HepG2 (cell line): ENCODE results near the gene S100A9.

Experiments used
- CHD4 ChIP-seq: fragments of 200-600 bp; sonication (generic); IDR thresholded peaks from 2 replicates; pipeline ENCODE4 v1.7.0; 2017; ENCODE audit warnings: mild to moderate bottlenecking, low read length, borderline replicate concordance
- ETS1 ChIP-seq: sonication (generic); formaldehyde crosslinking; IDR thresholded peaks from 2 replicates; pipeline ENCODE4 v1.4.0; 2020; ENCODE audit warnings: missing genetic modification reagents
- ETV6 ChIP-seq: sonication (generic); formaldehyde crosslinking; conservative IDR thresholded peaks from 2 replicates; pipeline ENCODE4 v1.4.0; 2020; ENCODE audit warnings: missing genetic modification reagents
- JUNB ChIP-seq: sonication (generic); formaldehyde crosslinking; IDR thresholded peaks from 2 replicates; pipeline ENCODE4 v1.8.0; 2022; ENCODE audit warnings: missing genetic modification reagents, mild to moderate bottlenecking, borderline replicate concordance
- NFIC ChIP-seq: IDR thresholded peaks from 2 replicates; pipeline ENCODE4 v1.6.1; 2012; ENCODE audit warnings: mild to moderate bottlenecking, low read length, inconsistent platforms
- NR2F6 ChIP-seq, 2 experiments: IDR thresholded peaks; 2 replicates each; pipeline ENCODE4 v1.6.1; 2016; ENCODE audit warnings: antibody characterized with exemption in 1 of 2, mild to moderate bottlenecking in 1 of 2
- POLR2A ChIP-seq, 2 experiments: IDR thresholded peaks; 2 replicates each; pipeline ENCODE4 v1.6.1; 2011; ENCODE audit warnings: low read depth in 2 of 2, low read length in 2 of 2, mild to moderate bottlenecking in 1 of 2, moderate library complexity in 1 of 2; ENCODE audit not compliant: insufficient read depth in 1 of 2
- POLR2AphosphoS2 ChIP-seq: IDR thresholded peaks from 2 replicates; pipeline ENCODE4 v1.6.1; 2011; ENCODE audit warnings: low read depth, low read length, improper control_type of control experiment
- RARA ChIP-seq: IDR thresholded peaks from 2 replicates; pipeline ENCODE4 v1.6.1; 2016; ENCODE audit warnings: missing genetic modification reagents, missing compliant biosample characterization
- TCF12 ChIP-seq, 2 experiments: fragments of 450-650 bp in 1 of 2; sonication (generic) in 1 of 2; formaldehyde crosslinking in 1 of 2; IDR thresholded peaks; 2 replicates each; pipeline versions ENCODE4 v1.6.1 to v1.8.0; 2017 to 2022; ENCODE audit warnings: antibody characterized with exemption in 1 of 2, mild to moderate bottlenecking in 1 of 2, missing genetic modification reagents in 1 of 2, moderate library complexity in 1 of 2
- ZBTB26 ChIP-seq: IDR thresholded peaks from 2 replicates; pipeline ENCODE4 v1.6.1; 2016; ENCODE audit warnings: missing compliant biosample characterization, missing genetic modification reagents, borderline replicate concordance
- ZNF484 ChIP-seq: sonication (generic); formaldehyde crosslinking; IDR thresholded peaks from 2 replicates; pipeline ENCODE4 v1.5.1; 2020; ENCODE audit warnings: mild to moderate bottlenecking, low read depth, missing genetic modification reagents, borderline replicate concordance
- ZSCAN30 ChIP-seq: sonication (generic); formaldehyde crosslinking; IDR thresholded peaks from 2 replicates; pipeline ENCODE4 v1.5.0; 2020; ENCODE audit warnings: mild to moderate bottlenecking, missing genetic modification reagents
- TF ChIP-seq, protein P1 (sequence below): sonication (generic); formaldehyde crosslinking; IDR thresholded peaks from 2 replicates; pipeline ENCODE4 v1.5.0; 2020; ENCODE audit warnings: mild to moderate bottlenecking, missing genetic modification reagents, moderate library complexity

DNA sequence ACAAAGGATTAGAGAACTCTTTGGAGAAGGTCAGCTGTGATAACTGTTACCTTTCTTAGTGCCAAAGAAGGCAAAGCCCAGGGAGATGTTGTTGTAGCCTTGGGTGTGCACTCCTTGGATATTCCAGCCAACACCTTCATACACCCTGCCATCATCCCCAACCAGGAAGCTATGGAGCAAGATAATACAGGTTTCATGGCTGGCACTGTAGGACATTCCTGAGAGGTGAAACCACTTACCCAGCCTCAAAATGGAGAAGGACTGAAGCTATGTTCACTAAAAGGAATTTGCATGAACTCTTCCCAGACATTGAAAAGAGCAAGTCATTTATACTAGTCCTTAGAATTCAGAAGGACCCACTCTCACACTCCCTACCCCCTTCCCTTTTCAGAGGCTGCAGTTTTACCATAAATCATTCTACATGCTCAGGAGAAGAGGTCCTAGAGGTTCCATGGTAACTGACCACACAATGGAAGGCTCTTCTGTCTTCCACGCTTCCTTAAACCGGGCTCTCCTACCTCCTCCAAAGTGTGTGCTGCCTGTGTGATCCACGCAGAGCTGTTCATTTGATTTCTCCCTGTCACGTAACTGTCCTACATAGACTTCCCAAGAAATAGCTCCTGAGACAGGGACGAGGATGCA is 14.5 kb upstream of the S100A9 start:
- no peak for TF ChIP-seq NFIC
- no peak for TF ChIP-seq POLR2A (IDR thresholded peaks at IDR 0.05; ENCODE audit: insufficient read depth in 1 of 2, low read depth in 2 of 2, low read length in 2 of 2)
- TF ChIP-seq TCF12 (IDR thresholded peaks at IDR 0.05), result no peak
- TF ChIP-seq TCF12 (CRISPR knock-in tag; IDR thresholded peaks at IDR 0.05), result no peak
- TF ChIP-seq ZBTB26 (CRISPR knock-in tag), result no peak
- TF ChIP-seq ZSCAN30 (CRISPR knock-in tag), result no peak
- TF ChIP-seq CHD4, result no peak
- TF ChIP-seq, protein P1, sequence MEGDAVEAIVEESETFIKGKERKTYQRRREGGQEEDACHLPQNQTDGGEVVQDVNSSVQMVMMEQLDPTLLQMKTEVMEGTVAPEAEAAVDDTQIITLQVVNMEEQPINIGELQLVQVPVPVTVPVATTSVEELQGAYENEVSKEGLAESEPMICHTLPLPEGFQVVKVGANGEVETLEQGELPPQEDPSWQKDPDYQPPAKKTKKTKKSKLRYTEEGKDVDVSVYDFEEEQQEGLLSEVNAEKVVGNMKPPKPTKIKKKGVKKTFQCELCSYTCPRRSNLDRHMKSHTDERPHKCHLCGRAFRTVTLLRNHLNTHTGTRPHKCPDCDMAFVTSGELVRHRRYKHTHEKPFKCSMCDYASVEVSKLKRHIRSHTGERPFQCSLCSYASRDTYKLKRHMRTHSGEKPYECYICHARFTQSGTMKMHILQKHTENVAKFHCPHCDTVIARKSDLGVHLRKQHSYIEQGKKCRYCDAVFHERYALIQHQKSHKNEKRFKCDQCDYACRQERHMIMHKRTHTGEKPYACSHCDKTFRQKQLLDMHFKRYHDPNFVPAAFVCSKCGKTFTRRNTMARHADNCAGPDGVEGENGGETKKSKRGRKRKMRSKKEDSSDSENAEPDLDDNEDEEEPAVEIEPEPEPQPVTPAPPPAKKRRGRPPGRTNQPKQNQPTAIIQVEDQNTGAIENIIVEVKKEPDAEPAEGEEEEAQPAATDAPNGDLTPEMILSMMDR, result no peak
- TF ChIP-seq ETS1 (CRISPR knock-in tag), result no peak
- TF ChIP-seq ZNF484 (CRISPR knock-in tag), result no peak
- TF ChIP-seq RARA (CRISPR knock-in tag), result no peak
- no peak for TF ChIP-seq JUNB (CRISPR knock-in tag)
- TF ChIP-seq ETV6, result no peak
- TF ChIP-seq NR2F6 (IDR thresholded peaks at IDR 0.05), result no peak
- no peak for TF ChIP-seq NR2F6 (CRISPR knock-in tag; IDR thresholded peaks at IDR 0.05)
- no peak for TF ChIP-seq POLR2AphosphoS2
